ENCODE measurements around the gene FREM2.

Gene FREM2

DNA sequence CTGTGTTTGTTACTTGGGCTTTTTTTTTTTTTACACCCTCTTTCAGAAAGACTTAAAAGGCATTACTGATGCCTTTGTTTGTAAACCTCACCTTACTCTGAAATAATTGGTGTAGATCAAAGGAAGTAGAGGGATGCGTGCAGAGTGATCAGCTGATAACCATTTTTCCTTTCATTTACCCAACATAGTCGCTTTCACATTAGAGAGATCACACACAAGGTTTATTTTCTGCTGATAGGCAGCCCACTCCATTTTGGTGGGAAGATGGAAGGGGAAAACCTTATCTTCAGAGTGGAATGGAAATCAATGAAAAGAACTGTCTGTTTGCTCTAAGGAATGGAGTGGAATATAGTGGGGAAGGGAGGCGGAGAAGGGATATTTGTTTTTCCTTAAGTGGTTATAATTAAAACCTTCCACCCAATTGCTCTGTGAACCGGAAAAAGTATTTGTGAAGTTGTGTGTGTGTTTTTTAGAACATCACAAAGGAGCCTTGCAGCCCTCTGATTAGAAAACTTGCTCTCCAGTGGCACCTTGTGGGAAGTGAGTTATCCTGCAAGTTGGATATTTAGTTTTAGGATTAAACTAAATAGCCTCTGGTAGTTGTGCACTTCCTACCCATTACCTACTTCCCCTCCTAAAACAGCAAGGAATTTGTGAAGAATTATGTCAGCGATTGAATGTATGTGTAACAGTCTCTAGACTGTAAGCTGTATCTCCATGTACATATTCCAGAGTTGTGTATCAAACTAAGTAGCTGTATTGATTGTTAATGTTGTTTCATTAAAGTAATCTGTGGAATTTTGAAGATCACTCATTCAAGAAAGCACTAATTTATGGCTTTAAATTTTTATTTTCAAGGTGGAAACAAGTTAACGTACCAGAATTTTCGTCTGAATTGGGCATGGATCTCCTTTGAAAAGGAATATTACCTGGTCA is 76.8 kb downstream of the FREM2 start:
- DNase-seq: no peak

DNA sequence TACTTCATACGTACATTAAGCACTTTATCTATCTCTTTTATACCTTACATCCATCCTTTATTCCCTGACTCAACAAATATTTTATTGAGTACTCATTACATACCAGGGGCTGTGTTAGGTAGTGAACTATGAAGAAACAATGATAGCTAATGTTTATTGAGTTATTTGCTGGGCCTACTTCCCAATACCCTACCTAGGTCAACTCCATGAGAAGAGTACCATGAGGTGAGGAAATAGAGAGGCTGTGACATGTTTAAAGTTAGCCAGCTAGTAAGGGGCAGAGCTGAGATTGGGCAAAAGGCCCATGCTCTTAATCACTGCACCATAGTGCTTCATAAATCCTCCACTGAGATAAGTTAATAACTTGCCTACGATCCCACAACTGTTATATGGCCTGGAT is 79.9 kb downstream of the FREM2 start:
- no peak for DNase-seq

DNA sequence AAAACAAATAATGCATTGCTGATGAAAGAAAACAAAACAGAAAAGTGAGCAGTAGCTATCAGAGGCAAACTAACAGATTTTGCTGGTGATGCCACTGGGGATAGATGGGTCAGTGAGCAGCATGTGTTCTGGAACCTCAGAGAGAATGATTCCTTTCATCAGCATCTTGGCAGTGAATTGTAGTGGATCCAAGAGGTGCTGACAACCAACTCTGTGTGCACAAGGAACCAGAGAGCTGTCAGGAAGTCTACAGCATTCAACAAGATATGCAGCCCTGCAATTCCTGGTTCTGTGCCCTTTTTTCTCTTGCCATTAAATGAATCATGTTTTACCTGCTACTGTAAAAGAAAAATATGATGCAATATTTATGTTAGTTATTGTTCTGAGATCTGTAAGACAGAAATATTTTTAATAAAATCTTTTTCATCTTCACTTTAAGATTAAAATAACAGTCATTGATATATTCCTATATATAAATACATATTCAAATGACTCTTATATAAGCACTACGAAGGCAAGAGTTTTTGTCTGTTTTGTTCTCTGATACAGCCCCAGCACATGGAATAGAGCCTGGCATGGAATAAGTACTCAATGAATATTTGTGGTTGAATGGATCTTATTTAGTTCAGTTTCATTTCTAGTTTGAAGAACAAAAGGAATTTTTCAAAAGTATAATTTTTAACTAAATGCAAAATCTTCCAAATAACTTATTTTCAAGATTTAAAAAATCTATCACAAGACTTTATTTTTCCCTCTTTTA is 80.8 kb downstream of the FREM2 start:
- no peak for DNase-seq

DNA sequence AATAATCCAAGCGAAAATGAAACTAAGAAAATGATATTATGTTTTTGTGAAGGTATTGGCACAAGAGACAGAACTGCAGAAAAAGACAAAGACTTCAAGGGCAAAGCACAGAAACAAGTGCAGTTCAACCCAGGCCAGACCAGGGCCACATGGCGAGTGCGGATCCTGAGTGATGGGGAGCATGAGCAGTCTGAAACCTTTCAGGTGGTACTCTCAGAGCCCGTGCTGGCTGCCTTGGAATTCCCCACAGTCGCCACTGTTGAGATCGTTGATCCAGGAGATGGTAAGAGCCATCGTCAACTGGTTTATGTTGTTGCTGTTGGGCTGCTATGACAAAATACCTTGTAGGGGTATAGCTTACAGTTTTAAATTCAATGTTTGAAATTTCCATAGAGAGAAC is 82.6 kb downstream of the FREM2 start:
- no peak for DNase-seq

DNA sequence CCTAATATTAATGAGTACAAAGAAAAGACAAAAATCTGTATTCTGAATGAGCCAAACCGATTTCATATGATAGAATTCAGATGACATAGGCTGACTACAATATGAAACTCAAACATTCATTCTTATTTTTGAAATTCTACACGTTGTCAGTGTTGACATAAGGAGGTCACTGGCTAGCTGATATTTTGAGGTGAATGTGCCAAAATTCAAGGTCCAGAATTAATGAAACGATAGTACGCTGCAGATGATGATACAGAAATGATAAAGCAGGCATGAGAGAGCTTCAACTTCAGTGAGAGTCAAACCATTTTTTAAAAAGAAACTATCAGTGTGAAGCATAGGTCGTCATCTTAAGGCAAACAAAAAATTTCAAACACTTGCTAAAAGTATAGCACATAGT is 88.2 kb downstream of the FREM2 start:
- no peak for DNase-seq

DNA sequence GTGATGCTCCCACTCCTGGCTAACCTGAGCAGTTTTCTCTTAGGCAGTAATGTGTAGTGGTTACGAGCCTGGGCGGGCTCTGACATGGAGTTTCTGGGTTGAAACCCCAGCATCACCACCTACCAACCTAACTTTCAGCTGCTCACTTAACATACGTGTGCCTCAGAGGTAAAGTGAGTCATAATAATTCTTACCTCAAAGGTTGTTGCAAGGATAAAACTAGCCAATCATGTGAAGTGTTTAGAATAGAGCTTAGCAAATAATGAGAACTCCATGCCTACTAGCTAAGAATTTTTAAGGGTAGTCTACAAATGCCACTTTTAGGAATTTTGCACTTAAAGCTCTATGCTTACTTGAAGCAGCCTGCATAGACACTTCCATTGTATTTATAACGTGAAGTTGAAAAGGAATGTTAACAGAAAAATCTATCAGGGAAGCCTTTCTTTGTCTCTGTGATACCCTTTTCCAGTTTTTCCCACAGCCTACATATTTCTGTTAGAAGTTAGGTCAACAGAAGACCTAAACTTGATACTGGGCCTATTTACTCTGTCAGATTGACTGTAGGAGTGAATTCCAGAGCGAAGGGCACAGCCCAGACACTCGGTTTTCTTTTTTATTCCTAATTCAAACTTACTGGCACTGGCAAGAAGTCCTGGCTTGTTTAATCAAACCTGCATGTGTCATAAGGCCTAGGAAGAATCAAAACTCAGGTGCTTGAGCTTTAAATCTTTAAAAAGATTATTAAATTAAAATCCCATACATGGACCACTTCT is 90.7 kb downstream of the FREM2 start:
- no peak for DNase-seq

DNA sequence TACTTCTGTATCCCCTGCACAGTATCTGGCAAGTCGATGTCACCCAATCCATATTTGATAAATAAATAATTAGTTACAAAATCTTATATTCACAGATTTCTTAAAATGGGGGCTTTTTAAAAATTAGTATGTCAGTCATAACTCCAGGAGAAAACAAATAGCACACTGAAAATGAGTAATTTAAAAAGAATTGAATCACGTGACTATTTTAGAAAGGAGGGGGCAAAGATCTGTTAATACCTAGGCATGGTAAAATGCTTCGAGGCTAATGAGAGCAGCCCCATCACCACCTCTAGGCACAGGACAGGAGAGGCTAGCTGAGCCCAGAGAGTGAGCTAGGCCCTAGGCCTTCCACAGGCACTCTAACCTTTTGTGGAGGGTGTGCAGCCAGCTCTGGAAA is 94.7 kb downstream of the FREM2 start:
- no peak for DNase-seq

DNA sequence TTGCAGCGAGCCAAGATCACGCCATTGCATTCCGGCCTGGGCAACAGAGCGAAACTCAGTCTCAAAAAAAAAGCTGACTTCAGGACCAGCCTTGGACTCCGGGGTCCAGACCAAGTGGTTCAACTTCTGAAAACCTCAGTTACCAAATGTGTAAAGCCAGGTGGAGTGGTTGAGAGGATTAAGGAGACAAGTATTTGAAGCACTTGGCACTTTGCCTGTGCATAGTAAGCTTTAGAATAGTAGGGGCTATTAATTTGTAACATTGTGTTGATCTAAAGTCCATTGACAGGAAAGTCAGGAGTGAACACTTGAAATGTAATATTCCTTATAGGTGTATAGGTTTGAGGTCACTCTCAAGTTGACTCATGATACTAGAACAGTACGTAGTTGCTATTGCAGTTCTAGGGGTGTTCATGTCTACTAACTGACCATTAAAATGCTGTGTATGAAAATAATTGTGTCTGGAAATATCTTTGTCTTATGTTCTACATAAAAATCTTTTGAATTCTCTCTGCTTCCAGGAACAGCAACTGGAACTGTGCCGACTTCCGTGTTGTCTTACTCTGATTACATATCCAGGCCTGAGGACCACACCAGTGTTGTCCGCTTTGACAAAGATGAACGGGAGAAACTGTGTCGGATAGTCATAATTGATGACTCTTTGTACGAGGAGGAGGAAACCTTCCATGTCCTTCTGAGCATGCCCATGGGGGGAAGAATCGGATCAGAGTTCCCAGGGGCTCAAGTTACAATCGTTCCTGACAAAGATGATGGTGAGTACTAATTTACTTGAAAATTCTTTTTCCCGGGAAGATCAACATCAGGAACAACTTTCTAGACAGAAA is 97.4 kb downstream of the FREM2 start:
- no peak for DNase-seq

DNA sequence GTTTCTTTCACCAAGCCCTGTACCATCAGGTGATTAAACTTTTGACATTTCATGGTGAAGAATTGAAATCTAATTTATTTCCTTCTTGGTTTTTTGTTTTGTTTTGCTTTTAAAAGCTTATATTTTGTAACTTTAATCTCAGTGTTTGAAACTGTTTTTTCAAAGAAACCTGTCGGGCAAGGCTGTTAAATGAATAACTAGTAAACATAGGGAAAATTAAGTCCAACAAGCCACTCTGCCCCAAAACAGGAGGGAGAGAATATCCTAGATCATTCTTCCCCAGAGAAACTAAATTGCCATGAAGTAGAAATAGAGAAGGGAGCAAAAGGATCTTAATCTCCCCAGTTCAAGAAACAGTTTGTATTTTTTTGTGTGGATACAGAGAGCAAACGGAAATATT is 98.2 kb downstream of the FREM2 start:
- no peak for DNase-seq

DNA sequence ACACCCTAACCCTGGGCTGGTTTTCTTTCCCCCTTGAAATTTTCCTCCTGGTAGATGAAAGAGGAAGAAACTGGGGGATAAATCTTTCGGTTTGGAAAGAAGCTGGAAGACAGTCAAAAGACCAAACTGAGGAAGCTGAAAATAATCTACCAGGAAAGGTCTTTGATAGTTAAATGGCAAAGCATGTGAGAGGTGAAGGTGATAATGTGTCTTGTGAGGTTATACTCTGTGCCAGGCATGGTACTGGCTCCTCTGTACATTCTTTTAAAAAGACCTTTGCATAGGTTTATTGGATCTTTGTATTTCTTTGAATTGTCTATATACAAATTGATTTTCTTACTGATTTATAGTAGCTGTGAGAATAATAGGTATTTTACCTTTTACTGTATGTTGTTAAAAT is 98.6 kb downstream of the FREM2 start:
- no peak for DNase-seq

DNA sequence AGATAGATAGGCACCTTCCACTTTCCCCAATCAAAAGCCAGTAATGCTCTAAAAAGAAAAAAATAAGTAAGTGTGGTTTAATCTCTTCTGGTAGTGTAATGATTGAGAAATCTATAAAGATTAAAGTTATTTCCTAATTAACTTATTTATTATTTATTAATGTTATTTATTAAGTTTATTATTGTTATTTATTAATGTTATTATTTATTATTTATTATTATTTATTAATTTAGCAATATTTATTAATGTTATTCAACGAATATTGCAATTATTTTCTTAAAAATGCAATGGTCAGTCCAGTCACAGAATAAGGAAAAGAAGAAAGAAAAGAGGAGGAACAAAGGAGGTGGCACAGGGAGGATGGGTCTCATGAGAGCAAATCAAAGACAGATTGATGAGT is 100.7 kb downstream of the FREM2 start:
- DNase-seq: no peak

DNA sequence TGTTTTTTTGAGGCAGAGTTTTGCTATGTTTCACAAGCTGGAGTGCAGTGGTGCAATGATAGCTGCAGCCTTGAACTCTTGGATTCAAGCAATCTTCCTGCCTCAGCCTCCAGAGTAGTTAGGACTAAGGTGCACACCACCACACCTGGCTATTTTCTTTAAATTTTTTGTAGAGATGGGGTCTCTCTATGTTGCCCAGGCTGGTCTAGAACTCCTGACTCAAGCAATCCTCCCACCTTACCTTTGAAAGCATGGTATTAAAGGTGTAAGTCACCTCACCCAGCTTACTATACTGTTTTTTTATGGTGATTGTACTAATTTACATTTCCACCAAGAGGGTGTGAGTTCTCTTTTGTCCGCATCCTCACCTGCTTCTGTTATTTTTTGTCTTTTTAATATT is 110.0 kb downstream of the FREM2 start:
- DNase-seq: no peak

DNA sequence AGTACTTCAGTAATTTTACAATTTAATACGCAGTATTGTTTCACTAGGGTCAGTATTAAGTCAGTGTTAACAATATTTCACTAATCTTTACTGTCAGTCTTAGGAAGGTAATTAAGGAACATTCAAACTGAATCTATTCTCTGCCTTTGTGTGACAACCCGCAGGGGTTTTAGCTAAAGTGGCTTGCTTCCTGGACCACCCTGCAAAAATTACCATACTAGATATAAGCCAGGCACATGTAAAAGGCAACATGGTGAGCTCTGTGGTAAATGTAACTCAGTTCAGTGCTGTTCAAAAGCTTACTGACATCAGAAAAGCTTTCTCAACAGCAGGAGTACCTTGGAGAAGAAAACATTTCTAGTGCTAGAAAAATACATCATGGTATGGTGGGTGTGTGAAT is 116.7 kb downstream of the FREM2 start:
- DNase-seq: no peak

DNA sequence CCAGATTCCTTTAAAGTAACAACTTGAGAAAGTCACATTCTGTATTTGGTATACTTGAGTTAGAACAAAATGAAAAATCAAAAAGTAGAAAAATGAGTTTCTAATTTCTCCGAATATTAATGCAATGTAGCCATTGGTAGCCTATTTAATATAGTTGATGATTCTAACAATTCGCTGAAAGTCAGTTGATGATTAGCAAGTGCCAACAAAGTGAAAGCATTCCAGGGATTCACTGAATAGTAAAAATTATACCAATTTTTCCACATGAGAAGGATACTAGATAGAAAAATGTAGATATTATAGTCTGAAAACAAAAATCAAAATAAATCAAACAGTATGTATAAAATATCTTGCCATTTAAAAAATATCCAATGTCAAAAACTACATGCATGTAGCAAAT is 117.2 kb downstream of the FREM2 start:
- no peak for DNase-seq

DNA sequence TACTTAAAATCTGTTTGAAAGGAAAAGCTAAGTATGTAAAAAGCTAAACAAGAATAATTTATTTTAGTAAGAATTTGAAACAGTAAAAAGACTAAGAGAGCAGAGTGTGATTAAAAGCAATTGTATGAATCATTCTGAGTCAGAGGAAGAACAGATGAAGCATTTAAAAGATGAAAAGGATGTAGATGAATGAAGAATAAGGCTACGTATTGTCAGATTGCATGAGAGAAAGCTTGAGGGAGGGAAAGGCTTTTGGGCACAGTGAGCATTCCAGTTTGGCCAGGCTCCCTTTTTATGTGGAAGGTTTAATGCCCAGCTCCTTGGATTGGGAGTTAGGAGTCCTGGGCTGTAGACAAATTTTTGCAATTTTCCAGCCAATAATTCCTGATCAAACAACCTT is 117.7 kb downstream of the FREM2 start:
- no peak for DNase-seq

DNA sequence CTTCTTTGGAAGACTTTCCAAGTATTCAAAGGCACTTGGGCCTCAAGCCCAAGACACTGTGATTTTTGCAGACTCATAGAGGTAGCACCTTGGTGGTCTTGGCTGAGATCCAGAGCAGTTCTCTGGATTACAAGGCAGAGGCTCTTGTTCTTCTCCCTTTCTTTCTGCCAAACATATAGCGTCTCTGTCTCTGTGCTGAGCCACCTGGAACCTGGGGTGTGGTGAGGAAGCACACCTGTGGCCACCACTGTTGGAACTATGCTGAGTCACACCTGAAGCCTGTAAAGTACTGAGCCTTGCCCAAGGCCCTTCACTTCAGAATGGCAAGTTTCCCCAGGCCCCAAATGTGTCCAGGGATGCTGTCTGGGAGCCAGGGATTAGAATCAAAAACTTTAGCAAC is 127.5 kb downstream of the FREM2 start:
- no peak for DNase-seq

DNA sequence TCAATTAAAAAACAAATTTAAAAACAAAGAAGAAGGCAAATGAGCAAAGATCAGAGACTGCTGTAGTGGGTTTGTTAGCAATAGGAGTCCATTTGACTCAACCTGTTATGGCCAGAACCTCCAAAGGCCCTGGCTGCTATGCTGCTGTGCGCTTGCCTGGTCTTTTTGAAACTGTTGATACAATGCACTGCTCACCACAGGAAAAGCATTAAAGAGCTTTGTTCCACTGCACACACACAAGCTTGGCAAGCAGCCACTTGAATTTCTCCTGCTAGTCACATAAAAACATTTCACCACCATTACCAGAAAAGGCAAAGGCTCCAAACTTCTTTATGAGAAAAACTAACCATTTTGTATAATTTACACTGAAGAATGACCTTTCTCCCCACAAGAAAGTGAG is 132.2 kb downstream of the FREM2 start:
- no peak for DNase-seq

DNA sequence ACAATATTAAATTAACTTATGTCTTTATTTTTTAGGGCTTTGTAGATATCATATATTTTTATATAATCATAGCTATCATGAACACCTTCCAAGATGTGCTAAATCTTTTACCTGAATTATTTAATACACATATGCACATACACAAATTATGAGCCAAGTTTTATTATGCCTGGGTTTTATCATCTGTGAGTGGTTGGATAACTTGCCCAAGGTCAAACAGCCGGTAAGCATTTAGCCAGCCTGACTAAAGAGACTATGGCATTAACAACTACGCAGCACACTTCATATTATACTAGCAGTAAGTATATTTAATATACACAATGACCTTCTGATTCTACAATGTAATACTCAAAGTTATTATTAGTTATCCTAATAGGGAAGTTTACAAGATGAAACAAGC is 132.7 kb downstream of the FREM2 start:
- no peak for DNase-seq

DNA sequence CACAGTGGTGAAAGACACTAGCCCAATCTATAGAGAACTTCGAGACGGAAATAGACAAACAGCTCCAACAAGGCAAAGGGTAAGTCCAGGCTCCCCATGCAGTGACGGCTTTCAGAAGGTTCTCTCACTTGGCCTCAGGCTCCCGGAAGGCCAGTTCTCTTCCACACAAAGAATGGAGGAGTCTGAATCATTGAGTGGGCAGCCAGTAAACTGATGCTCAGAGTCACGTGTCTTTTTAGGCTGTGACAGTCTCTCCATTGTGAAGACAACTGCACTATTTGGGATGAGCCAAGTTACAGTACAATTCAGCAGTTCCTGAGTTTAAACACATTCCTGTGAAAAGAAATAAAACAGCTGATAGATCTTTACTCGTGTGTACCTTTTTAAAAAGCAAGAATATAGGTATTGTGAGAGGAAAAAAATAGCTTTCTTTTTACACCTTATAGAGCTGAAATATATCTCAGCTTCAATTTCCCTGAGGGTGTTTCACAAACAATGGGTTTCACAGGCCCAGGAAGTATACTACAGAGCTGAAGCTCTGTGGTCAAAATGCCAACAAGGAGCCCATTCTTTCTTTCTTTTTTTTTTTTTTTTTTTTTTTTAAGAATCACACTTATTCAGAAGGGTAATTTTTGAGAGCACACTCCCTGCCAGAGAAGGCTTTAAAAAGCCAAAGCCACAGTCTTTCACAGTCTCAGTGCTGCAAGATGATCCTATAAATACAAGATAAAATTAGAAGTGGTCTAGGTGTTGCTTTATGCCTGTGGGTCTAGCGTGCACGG is 135.1 kb downstream of the FREM2 start:
- no peak for DNase-seq

DNA sequence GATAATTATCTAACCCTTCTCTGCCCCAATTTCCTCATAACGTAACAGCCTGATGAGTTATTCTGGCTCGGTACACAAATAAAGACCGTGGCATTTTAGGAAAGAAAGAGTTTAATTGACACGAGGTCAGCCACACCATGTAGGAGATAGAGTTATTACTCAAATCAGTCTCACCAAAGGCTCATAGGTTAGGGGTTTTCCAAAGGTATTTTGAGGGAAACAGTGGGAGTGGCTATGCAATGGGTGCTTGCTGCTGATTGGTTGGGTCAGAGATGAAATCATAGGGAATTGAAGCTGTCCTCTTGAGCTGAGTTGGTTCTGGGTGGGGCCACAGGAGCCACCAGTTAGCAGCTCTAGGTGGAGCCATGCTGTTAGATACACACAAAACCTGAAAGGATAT is 137.5 kb downstream of the FREM2 start:
- no peak for DNase-seq

DNA sequence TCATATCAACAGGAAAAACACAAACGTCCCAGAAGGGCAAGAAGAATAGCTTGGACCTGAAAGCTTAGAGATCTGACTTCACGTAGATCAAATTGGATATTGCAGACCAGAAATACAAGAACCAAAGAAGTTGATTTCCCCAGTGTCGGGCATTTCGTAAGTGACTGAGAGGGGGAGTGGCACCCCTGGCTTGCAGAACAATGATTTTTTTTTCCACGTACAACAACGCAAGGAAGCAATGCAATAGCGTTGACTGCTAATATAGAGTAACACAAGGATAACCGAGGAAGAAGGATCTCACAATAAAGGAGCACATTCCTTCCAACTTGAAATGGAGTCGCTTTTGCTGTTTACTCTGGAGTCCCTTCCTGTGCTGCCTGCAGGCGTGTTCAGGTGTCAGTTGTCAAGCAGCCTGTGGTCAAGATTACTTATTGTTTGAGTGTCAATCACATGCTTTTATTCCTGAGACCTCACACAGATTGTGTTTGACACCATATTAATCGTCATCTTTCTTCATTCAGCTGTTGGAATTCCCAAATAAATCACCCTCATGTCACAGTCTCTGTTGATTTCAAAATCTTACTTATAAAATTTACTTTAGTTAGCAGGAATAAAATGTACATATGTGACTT is 139.4 kb downstream of the FREM2 start:
- no peak for DNase-seq

Measured in bone marrow (tissue), 2 donors.